Suprapubic skin (tissue), 4 donors: Measurements from ENCODE around the gene THRAP3. TPM values are rescaled to one million over a fixed set of nuclear protein-coding genes. Genes with fewer than 3 reads are reported as not detected.
"Not testable (repeated sequence)": the region's sequence is repeated elsewhere in the genome, so short reads cannot be mapped to it uniquely, and the experiment has no call there.

ENCODE experiments used
- DNase-seq, 2 donors: peaks; one replicate each; pipeline ENCODE4 v3.0.0-alpha.2; 2019; ENCODE audit warnings: low spot score in 2 of 2
- H3K27ac ChIP-seq: fragments of 200-600 bp; sonication (generic); one replicate; pipeline ENCODE4 v1.5.1; 2019
- H3K27me3 ChIP-seq: fragments of 200-600 bp; sonication (generic); one replicate; pipeline ENCODE4 v1.5.1; 2019
- H3K36me3 ChIP-seq: fragments of 200-600 bp; sonication (generic); one replicate; pipeline ENCODE4 v1.5.1; 2019
- H3K4me1 ChIP-seq: fragments of 200-600 bp; sonication (generic); one replicate; pipeline ENCODE4 v1.5.1; 2019
- H3K4me3 ChIP-seq: fragments of 200-600 bp; sonication (generic); one replicate; pipeline ENCODE4 v1.5.1; 2019; ENCODE audit warnings: mild to moderate bottlenecking
- H3K9me3 ChIP-seq: fragments of 200-600 bp; sonication (generic); one replicate; pipeline ENCODE4 v1.5.1; 2019
- CTCF ChIP-seq, 2 donors: fragments of 200-600 bp in 1 of 2; fragments of 450-650 bp in 1 of 2; sonication (generic) in 1 of 2; IDR thresholded peaks; one replicate each; pipeline ENCODE4 v1.5.1; 2016 to 2019; ENCODE audit warnings: antibody characterized with exemption in 2 of 2, mild to moderate bottlenecking in 1 of 2, moderate library complexity in 1 of 2
- EP300 ChIP-seq: sonication (generic); formaldehyde crosslinking; IDR thresholded peaks from one replicate; pipeline ENCODE4 v1.6.1; 2017; ENCODE audit warnings: antibody characterized with exemption
- POLR2A ChIP-seq, 2 donors: fragments of 450-650 bp; IDR thresholded peaks; one replicate each; pipeline ENCODE4 v1.6.1; 2017; ENCODE audit warnings: antibody characterized with exemption in 2 of 2, mild to moderate bottlenecking in 2 of 2, moderate library complexity in 2 of 2
- POLR2AphosphoS5 ChIP-seq, 3 donors: sonication (generic); formaldehyde crosslinking; IDR thresholded peaks; one replicate each; pipeline ENCODE4 v1.6.1; 2017; ENCODE audit warnings: antibody characterized with exemption in 3 of 3
- WGBS: methylation state at CpG from one replicate; pipeline ENCODE4 v1.1.5; 2018; 5-methylcytosine and 5-hydroxymethylcytosine counted together
- total RNA-seq, 4 donors: library from RNA; depleted of rRNA; stranded (reverse); fragments of >200 nt; gene quantifications; one replicate each; pipeline ENCODE4 v1.1.0, GENCODE V29; 2016

The THRAP3 gene
- total RNA-seq, 4 donors from 2014 or later: 73.3 to 93.3 (median 78.2) TPM

DNA sequence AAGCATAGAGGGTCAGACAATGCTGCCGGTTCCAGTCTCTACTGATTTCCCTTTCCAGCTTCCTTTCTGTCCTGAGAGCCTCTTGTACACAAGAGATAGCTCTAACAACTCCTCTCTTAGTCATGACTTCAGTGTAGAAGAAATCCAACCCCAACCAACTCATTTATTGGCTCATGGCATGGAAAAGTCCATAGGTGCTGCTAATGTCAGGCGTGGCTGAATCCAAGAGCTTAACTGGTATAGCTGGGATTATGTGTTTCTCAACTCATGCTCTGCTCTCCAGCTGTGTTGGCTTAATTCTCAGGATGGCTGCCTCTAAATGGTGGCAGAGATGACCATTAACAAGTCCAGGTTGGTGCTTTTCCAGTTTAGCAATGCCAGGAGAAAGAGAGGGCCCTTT is 12.4 kb upstream of the THRAP3 start:
- peaks cover 16% of the 10 kb centered on the region for H3K4me1 ChIP-seq
- no peak for TF ChIP-seq POLR2AphosphoS5 (IDR thresholded peaks at IDR 0.05)
- no peak for TF ChIP-seq EP300
- TF ChIP-seq POLR2A (IDR thresholded peaks at IDR 0.05): no peak
- no peak for TF ChIP-seq CTCF (IDR thresholded peaks at IDR 0.05)
- no peaks in the 10 kb centered on the region for H3K9me3 ChIP-seq
- no peaks in the 10 kb centered on the region for H3K36me3 ChIP-seq
- no peak for DNase-seq
- WGBS: 71% methylated on average over 2 of the region's 2 CpGs
- no peak overlapping the region for H3K4me3 ChIP-seq
- no peaks in the 10 kb centered on the region for H3K27me3 ChIP-seq
- H3K27ac ChIP-seq: no peak overlapping the region

DNA sequence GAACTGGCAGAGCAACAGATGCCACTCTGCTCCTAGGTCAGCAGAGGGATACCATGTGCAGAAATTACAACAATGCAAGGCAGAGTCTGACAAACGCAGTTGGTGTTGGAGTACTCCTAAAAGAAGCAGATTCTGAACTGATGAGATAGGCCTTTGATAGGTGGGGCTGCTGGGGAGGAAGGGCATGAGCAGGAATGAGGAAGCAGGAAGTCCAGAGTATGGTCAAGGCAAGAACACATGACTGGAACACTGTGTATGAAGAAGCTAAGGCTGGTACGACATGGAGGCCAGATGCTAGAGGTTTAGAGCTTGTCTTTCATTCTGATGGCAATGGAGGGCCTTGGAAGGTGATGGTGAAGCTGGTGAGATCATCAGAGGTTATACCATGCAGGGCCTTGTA is 11.5 kb upstream of the THRAP3 start:
- Histone ChIP-seq H3K27ac (no peak overlapping the region), H3K4me3 (no peak overlapping the region), H3K27me3 (no peaks in the 10 kb centered on the region), H3K36me3 (no peaks in the 10 kb centered on the region), H3K4me1 (peaks cover 6% of the 10 kb centered on the region), H3K9me3 (no peaks in the 10 kb centered on the region)
- 77% methylated on average over 2 of the region's 2 CpGs for WGBS
- TF ChIP-seq EP300 (no peak), POLR2AphosphoS5 (IDR thresholded peaks at IDR 0.05) (no peak), POLR2A (IDR thresholded peaks at IDR 0.05) (no peak), CTCF (IDR thresholded peaks at IDR 0.05) (no peak)
- no peak for DNase-seq

- no peaks in the 10 kb centered on the region for H3K27me3 ChIP-seq
- H3K4me1 ChIP-seq: peaks cover 1% of the 10 kb centered on the region
- WGBS: 56% methylated on average over 2 of the region's 2 CpGs
- H3K9me3 ChIP-seq: no peaks in the 10 kb centered on the region
- no peaks in the 10 kb centered on the region for H3K36me3 ChIP-seq
- TF ChIP-seq POLR2A (IDR thresholded peaks at IDR 0.05): no peak
- TF ChIP-seq POLR2AphosphoS5 (IDR thresholded peaks at IDR 0.05): no peak
- no peak for TF ChIP-seq EP300
- TF ChIP-seq CTCF (IDR thresholded peaks at IDR 0.05): peak in 1 of 2 donors; percentile 11
- no peak overlapping the region for H3K4me3 ChIP-seq
- DNase-seq: no peak
- H3K27ac ChIP-seq: no peak overlapping the region
Measured at GRCh38 chr1:36217670-36218069, 6.6 kb upstream of the THRAP3 start.

GRCh38 chr1:36221901-36222300 is 2.3 kb upstream of the THRAP3 start:
- H3K9me3 ChIP-seq, H3K27ac ChIP-seq, H3K4me3 ChIP-seq, H3K27me3 ChIP-seq, H3K36me3 ChIP-seq: not testable (repeated sequence)
- WGBS: 97% methylated on average over 7 of the region's 7 CpGs
- DNase-seq: peak in 1 of 2 donors; percentile 26
- H3K4me1 ChIP-seq: peaks cover 29% of the 10 kb centered on the region

- no peak for TF ChIP-seq EP300
- no peak for TF ChIP-seq POLR2AphosphoS5 (IDR thresholded peaks at IDR 0.05)
- no peak for TF ChIP-seq CTCF (IDR thresholded peaks at IDR 0.05)
- no peak for TF ChIP-seq POLR2A (IDR thresholded peaks at IDR 0.05)
- Histone ChIP-seq H3K9me3 (no peaks in the 10 kb centered on the region), H3K4me3 (peak overlapping the region; percentile 69), H3K27ac (peak overlapping the region; percentile 98), H3K27me3 (no peaks in the 10 kb centered on the region), H3K4me1 (peaks cover 37% of the 10 kb centered on the region), H3K36me3 (no peaks in the 10 kb centered on the region)
- 82% methylated on average over 33 of the region's 33 CpGs for WGBS
- peak in 1 of 2 donors; percentile 66 for DNase-seq
Measured at GRCh38 chr1:36222481-36223380, 1.5 kb upstream of the THRAP3 start.
